NB4 (cell line): ENCODE measurements around the gene ST3GAL5.

Experiments
- POLR2A ChIP-seq: IDR thresholded peaks from 2 replicates; pipeline ENCODE4 v1.6.1; 2011; ENCODE audit warnings: mild to moderate bottlenecking; ENCODE audit not compliant: insufficient read length; ENCODE audit errors: extremely low read depth
- TF ChIP-seq, protein P1 (sequence below): IDR thresholded peaks from one replicate; pipeline ENCODE4 v1.5.1; 2012; ENCODE audit warnings: low read depth, low read length

- TF ChIP-seq, protein P1, sequence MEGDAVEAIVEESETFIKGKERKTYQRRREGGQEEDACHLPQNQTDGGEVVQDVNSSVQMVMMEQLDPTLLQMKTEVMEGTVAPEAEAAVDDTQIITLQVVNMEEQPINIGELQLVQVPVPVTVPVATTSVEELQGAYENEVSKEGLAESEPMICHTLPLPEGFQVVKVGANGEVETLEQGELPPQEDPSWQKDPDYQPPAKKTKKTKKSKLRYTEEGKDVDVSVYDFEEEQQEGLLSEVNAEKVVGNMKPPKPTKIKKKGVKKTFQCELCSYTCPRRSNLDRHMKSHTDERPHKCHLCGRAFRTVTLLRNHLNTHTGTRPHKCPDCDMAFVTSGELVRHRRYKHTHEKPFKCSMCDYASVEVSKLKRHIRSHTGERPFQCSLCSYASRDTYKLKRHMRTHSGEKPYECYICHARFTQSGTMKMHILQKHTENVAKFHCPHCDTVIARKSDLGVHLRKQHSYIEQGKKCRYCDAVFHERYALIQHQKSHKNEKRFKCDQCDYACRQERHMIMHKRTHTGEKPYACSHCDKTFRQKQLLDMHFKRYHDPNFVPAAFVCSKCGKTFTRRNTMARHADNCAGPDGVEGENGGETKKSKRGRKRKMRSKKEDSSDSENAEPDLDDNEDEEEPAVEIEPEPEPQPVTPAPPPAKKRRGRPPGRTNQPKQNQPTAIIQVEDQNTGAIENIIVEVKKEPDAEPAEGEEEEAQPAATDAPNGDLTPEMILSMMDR = no peak
- TF ChIP-seq POLR2A = no peak
These were observed 38.3 kb upstream of the ST3GAL5 start for GRCh38 chr2:85926931-85927661.
